HEK293 (cell line): ENCODE results near the gene MYRFL.

Experiments used
- CTCF ChIA-PET: fragments of 350-600 bp; formaldehyde crosslinking; extraction: SDS; loops from one replicate; lab custom pipeline; 2021; ENCODE audit warnings: antibody characterized with exemption; lab: Yijun Ruan, JAX
- POLR2A ChIA-PET: fragments of 300-600 bp; formaldehyde crosslinking; extraction: SDS; loops from one replicate; lab custom pipeline; 2020; ENCODE audit warnings: antibody characterized with exemption, inconsistent platforms; lab: Yijun Ruan, JAX
- H3K27ac ChIP-seq: fragments of 200-500 bp; sonication (Bioruptor generic); 2 replicates; pipeline ENCODE4 v1.5.1; 2014; ENCODE audit warnings: low read depth, low read length, control low read depth, inconsistent platforms; ENCODE audit errors: extremely low read depth
- H3K36me3 ChIP-seq, 2 experiments: fragments of 200-500 bp in 1 of 2; sonication (Bioruptor generic) in 1 of 2; 1 replicate in 1 of 2; 2 replicates in 1 of 2; pipeline ENCODE4 v1.5.1; 2014 to 2017; ENCODE audit warnings: inconsistent platforms in 2 of 2, low read length in 2 of 2; ENCODE audit not compliant: control insufficient read depth in 2 of 2, insufficient read depth in 1 of 2
- H3K4me1 ChIP-seq: fragments of 200-500 bp; sonication (Bioruptor generic); 2 replicates; pipeline ENCODE4 v1.5.1; 2014; ENCODE audit warnings: mild to moderate bottlenecking, low read length, inconsistent platforms; ENCODE audit not compliant: control insufficient read depth, insufficient read depth
- H3K4me3 ChIP-seq: 2 replicates; pipeline ENCODE4 v1.5.1; 2011; ENCODE audit warnings: low read depth, mild to moderate bottlenecking, control low read depth, low read length, moderate library complexity
- H3K9me3 ChIP-seq: fragments of 200-500 bp; sonication (Bioruptor generic); 2 replicates; pipeline ENCODE4 v1.5.1; 2014; ENCODE audit warnings: low read depth, low read length, inconsistent platforms; ENCODE audit not compliant: control insufficient read depth, insufficient read depth
- OVOL3 ChIP-seq: fragments of 450-650 bp; formaldehyde crosslinking; IDR thresholded peaks from 2 replicates; pipeline ENCODE4 v1.5.1; 2016; ENCODE audit warnings: missing biosample characterization, missing genetic modification characterization
- YY1 ChIP-seq: fragments of 450-650 bp; formaldehyde crosslinking; IDR thresholded peaks from 2 replicates; pipeline ENCODE4 v1.5.1; 2018; ENCODE audit warnings: missing biosample characterization, missing genetic modification characterization
- ZNF157 ChIP-seq: fragments of 450-650 bp; formaldehyde crosslinking; IDR thresholded peaks from 2 replicates; pipeline ENCODE4 v1.5.1; 2016; ENCODE audit warnings: missing biosample characterization, missing genetic modification characterization
- ZNF2 ChIP-seq: fragments of 450-650 bp; formaldehyde crosslinking; IDR thresholded peaks from 2 replicates; pipeline ENCODE4 v1.5.1; 2016; ENCODE audit warnings: missing biosample characterization, missing genetic modification characterization
- ZNF223 ChIP-seq: fragments of 450-650 bp; formaldehyde crosslinking; IDR thresholded peaks from 2 replicates; pipeline ENCODE4 v1.5.1; 2016; ENCODE audit warnings: missing biosample characterization, missing genetic modification characterization
- ZNF24 ChIP-seq: fragments of 450-650 bp; formaldehyde crosslinking; IDR thresholded peaks from 2 replicates; pipeline ENCODE4 v1.5.1; 2016; ENCODE audit warnings: missing biosample characterization, missing genetic modification characterization
- ZNF433 ChIP-seq: fragments of 450-650 bp; formaldehyde crosslinking; IDR thresholded peaks from 2 replicates; pipeline ENCODE4 v1.5.1; 2016; ENCODE audit warnings: missing biosample characterization, missing genetic modification characterization, low read depth
- ZNF521 ChIP-seq: fragments of 450-650 bp; formaldehyde crosslinking; IDR thresholded peaks from 2 replicates; pipeline ENCODE4 v1.5.1; 2017; ENCODE audit warnings: missing biosample characterization, mild to moderate bottlenecking, missing genetic modification characterization
- ZNF626 ChIP-seq: fragments of 450-650 bp; sonication (Bioruptor Pico); formaldehyde crosslinking; IDR thresholded peaks from 2 replicates; pipeline ENCODE4 v1.5.1; 2018; ENCODE audit warnings: missing biosample characterization, missing genetic modification characterization, inconsistent platforms
- ZSCAN16 ChIP-seq: fragments of 450-650 bp; formaldehyde crosslinking; IDR thresholded peaks from 2 replicates; pipeline ENCODE4 v1.5.1; 2016; ENCODE audit warnings: missing biosample characterization, missing genetic modification characterization
- TF ChIP-seq, protein P1 (sequence below): fragments of 450-650 bp; formaldehyde crosslinking; IDR thresholded peaks from 2 replicates; pipeline ENCODE4 v1.5.1; 2016; ENCODE audit warnings: missing biosample characterization, missing genetic modification characterization
- TF ChIP-seq, protein P2 (sequence below): fragments of 450-650 bp; formaldehyde crosslinking; IDR thresholded peaks from 2 replicates; pipeline ENCODE4 v1.5.1; 2016; ENCODE audit warnings: missing biosample characterization, missing genetic modification characterization, borderline replicate concordance
- TF ChIP-seq, protein P3 (sequence below): fragments of 450-650 bp; formaldehyde crosslinking; conservative IDR thresholded peaks from 2 replicates; pipeline ENCODE4 v1.5.1; 2016; ENCODE audit warnings: low read depth, missing biosample characterization, missing genetic modification characterization
- TF ChIP-seq, protein P4 (sequence below): fragments of 450-650 bp; formaldehyde crosslinking; IDR thresholded peaks from 2 replicates; pipeline ENCODE4 v1.5.1; 2016; ENCODE audit warnings: missing biosample characterization, missing genetic modification characterization
- TF ChIP-seq, protein P5 (sequence below): fragments of 450-650 bp; formaldehyde crosslinking; IDR thresholded peaks from 2 replicates; pipeline ENCODE4; 2016; ENCODE audit warnings: missing biosample characterization, missing genetic modification characterization

Gene MYRFL

DNA sequence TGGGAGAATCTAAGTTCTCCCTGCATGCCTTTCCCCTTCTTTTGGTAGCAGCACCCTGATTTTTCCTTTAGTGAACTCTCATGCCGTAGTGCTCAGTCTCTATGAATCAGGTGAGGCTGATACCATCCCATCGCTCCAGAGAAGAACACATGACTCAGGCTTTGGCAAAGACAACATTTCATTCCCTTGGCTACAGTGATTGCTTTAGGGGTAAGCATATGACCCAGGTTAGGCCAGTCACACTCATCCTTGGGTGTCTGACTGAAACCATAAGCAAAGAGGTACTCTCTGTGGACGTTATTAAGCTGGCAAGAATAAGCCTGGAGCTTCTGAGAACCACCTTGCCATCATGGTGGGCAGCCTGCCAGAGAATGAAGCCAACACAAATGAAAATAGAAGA, 141.8 kb downstream of the MYRFL start:
- CTCF ChIA-PET: interaction anchor here (1.1 kb wide), 1 partner anchor 66 kb away, joined by 3 read pairs; no protein-coding TSS in a partner anchor

DNA sequence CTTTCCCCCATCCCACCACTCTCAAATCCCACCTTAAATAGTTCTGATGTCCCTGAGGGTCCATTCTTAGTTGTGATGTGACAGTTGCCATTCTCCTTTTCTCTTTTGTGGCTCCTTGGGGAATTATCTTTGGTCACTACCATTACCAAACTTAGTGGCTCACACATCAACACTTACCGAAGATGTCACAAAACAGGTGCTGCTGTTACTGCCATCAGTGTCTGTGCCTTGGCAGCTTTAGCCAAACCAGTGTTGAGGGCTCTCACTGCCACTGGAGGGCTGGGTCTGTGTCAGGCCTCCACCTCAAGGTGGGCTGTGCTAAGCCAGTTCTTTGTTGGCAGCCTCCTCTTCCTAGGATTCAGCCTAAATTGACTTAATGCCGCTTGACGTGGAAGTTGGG, 144.0 kb downstream of the MYRFL start:
- Histone ChIP-seq H3K4me3 (no peak overlapping the region), H3K9me3 (no peaks in the 10 kb centered on the region), H3K4me1 (no peaks in the 10 kb centered on the region), H3K36me3 (no peaks in the 10 kb centered on the region), H3K27ac (no peak overlapping the region)
- TF ChIP-seq ZNF626 (tag by site-specific recombination): no peak
- TF ChIP-seq ZNF223 (tag by site-specific recombination): no peak
- TF ChIP-seq ZSCAN16 (tag by site-specific recombination): no peak
- no peak for TF ChIP-seq YY1
- TF ChIP-seq, protein P1, sequence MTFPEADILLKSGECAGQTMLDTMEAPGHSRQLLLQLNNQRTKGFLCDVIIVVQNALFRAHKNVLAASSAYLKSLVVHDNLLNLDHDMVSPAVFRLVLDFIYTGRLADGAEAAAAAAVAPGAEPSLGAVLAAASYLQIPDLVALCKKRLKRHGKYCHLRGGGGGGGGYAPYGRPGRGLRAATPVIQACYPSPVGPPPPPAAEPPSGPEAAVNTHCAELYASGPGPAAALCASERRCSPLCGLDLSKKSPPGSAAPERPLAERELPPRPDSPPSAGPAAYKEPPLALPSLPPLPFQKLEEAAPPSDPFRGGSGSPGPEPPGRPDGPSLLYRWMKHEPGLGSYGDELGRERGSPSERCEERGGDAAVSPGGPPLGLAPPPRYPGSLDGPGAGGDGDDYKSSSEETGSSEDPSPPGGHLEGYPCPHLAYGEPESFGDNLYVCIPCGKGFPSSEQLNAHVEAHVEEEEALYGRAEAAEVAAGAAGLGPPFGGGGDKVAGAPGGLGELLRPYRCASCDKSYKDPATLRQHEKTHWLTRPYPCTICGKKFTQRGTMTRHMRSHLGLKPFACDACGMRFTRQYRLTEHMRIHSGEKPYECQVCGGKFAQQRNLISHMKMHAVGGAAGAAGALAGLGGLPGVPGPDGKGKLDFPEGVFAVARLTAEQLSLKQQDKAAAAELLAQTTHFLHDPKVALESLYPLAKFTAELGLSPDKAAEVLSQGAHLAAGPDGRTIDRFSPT (tag by site-specific recombination): no peak
- TF ChIP-seq ZNF24 (tag by site-specific recombination): no peak
- TF ChIP-seq ZNF433 (tag by site-specific recombination): no peak
- TF ChIP-seq ZNF157 (tag by site-specific recombination): no peak
- TF ChIP-seq, protein P2, sequence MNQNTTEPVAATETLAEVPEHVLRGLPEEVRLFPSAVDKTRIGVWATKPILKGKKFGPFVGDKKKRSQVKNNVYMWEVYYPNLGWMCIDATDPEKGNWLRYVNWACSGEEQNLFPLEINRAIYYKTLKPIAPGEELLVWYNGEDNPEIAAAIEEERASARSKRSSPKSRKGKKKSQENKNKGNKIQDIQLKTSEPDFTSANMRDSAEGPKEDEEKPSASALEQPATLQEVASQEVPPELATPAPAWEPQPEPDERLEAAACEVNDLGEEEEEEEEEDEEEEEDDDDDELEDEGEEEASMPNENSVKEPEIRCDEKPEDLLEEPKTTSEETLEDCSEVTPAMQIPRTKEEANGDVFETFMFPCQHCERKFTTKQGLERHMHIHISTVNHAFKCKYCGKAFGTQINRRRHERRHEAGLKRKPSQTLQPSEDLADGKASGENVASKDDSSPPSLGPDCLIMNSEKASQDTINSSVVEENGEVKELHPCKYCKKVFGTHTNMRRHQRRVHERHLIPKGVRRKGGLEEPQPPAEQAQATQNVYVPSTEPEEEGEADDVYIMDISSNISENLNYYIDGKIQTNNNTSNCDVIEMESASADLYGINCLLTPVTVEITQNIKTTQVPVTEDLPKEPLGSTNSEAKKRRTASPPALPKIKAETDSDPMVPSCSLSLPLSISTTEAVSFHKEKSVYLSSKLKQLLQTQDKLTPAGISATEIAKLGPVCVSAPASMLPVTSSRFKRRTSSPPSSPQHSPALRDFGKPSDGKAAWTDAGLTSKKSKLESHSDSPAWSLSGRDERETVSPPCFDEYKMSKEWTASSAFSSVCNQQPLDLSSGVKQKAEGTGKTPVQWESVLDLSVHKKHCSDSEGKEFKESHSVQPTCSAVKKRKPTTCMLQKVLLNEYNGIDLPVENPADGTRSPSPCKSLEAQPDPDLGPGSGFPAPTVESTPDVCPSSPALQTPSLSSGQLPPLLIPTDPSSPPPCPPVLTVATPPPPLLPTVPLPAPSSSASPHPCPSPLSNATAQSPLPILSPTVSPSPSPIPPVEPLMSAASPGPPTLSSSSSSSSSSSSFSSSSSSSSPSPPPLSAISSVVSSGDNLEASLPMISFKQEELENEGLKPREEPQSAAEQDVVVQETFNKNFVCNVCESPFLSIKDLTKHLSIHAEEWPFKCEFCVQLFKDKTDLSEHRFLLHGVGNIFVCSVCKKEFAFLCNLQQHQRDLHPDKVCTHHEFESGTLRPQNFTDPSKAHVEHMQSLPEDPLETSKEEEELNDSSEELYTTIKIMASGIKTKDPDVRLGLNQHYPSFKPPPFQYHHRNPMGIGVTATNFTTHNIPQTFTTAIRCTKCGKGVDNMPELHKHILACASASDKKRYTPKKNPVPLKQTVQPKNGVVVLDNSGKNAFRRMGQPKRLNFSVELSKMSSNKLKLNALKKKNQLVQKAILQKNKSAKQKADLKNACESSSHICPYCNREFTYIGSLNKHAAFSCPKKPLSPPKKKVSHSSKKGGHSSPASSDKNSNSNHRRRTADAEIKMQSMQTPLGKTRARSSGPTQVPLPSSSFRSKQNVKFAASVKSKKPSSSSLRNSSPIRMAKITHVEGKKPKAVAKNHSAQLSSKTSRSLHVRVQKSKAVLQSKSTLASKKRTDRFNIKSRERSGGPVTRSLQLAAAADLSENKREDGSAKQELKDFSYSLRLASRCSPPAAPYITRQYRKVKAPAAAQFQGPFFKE (tag by site-specific recombination): no peak
- TF ChIP-seq ZNF521 (tag by site-specific recombination): no peak
- no peak for TF ChIP-seq ZNF2
- TF ChIP-seq, protein P3, sequence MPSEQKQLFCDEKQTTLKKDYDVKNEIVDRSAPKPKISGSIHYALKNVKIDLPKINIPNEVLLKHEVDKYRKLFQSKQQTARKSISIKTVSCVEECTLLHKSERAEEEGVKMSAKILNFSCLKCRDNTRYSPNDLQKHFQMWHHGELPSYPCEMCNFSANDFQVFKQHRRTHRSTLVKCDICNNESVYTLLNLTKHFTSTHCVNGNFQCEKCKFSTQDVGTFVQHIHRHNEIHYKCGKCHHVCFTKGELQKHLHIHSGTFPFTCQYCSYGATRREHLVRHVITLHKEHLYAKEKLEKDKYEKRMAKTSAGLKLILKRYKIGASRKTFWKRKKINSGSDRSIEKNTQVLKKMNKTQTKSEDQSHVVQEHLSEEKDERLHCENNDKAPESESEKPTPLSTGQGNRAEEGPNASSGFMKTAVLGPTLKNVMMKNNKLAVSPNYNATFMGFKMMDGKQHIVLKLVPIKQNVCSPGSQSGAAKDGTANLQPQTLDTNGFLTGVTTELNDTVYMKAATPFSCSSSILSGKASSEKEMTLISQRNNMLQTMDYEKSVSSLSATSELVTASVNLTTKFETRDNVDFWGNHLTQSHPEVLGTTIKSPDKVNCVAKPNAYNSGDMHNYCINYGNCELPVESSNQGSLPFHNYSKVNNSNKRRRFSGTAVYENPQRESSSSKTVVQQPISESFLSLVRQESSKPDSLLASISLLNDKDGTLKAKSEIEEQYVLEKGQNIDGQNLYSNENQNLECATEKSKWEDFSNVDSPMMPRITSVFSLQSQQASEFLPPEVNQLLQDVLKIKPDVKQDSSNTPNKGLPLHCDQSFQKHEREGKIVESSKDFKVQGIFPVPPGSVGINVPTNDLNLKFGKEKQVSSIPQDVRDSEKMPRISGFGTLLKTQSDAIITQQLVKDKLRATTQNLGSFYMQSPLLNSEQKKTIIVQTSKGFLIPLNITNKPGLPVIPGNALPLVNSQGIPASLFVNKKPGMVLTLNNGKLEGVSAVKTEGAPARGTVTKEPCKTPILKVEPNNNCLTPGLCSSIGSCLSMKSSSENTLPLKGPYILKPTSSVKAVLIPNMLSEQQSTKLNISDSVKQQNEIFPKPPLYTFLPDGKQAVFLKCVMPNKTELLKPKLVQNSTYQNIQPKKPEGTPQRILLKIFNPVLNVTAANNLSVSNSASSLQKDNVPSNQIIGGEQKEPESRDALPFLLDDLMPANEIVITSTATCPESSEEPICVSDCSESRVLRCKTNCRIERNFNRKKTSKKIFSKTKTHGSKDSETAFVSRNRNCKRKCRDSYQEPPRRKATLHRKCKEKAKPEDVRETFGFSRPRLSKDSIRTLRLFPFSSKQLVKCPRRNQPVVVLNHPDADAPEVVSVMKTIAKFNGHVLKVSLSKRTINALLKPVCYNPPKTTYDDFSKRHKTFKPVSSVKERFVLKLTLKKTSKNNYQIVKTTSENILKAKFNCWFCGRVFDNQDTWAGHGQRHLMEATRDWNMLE (tag by site-specific recombination): no peak
- POLR2A ChIA-PET: no interaction called here
- CTCF ChIA-PET: interaction anchor here (0.6 to 1.0 kb wide), 2 partner anchors 68 to 499 kb away, joined by 3 to 4 read pairs; partner anchors contain the start of gene FRS2

More for the DNA sequence above, 141.8 kb downstream of the MYRFL start:
- TF ChIP-seq OVOL3 (tag by site-specific recombination): no peak
- TF ChIP-seq, protein P4, sequence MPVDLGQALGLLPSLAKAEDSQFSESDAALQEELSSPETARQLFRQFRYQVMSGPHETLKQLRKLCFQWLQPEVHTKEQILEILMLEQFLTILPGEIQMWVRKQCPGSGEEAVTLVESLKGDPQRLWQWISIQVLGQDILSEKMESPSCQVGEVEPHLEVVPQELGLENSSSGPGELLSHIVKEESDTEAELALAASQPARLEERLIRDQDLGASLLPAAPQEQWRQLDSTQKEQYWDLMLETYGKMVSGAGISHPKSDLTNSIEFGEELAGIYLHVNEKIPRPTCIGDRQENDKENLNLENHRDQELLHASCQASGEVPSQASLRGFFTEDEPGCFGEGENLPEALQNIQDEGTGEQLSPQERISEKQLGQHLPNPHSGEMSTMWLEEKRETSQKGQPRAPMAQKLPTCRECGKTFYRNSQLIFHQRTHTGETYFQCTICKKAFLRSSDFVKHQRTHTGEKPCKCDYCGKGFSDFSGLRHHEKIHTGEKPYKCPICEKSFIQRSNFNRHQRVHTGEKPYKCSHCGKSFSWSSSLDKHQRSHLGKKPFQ (tag by site-specific recombination): no peak
- TF ChIP-seq, protein P5, sequence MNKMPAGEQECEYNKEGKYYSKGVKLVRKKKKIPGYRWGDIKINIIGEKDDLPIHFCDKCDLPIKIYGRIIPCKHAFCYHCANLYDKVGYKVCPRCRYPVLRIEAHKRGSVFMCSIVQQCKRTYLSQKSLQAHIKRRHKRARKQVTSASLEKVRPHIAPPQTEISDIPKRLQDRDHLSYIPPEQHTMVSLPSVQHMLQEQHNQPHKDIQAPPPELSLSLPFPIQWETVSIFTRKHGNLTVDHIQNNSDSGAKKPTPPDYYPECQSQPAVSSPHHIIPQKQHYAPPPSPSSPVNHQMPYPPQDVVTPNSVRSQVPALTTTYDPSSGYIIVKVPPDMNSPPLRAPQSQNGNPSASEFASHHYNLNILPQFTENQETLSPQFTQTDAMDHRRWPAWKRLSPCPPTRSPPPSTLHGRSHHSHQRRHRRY (tag by site-specific recombination): no peak
- H3K4me1 ChIP-seq: no peaks in the 10 kb centered on the region
- H3K27ac ChIP-seq: no peak overlapping the region
- no peaks in the 10 kb centered on the region for H3K9me3 ChIP-seq
- H3K36me3 ChIP-seq: no peaks in the 10 kb centered on the region
- POLR2A ChIA-PET: no interaction called here
- no peak overlapping the region for H3K4me3 ChIP-seq
